Measurements from ENCODE around the gene CSNK2B.

The CSNK2B gene

DNA sequence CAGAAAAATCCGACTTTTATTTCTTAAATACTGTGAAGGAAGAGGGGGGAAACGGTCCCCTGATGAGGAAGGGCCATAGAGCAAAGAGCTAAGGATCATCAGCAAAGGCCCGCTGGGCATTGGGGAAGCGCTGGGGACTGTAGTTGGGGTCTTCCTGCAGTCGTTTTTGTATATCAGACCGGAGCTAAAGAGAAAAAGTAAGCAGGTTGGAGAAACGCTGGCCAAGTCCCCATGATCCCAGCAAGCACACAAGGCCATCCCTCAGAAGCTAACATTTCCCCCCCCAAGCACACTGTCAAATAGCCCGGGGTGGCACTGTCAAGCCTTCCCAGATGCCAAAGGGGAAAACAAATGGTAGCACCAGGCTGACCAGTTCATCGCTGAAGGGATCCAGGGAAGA lies 26.8 kb upstream of the CSNK2B start:
- TF ChIP-seq, protein P1, sequence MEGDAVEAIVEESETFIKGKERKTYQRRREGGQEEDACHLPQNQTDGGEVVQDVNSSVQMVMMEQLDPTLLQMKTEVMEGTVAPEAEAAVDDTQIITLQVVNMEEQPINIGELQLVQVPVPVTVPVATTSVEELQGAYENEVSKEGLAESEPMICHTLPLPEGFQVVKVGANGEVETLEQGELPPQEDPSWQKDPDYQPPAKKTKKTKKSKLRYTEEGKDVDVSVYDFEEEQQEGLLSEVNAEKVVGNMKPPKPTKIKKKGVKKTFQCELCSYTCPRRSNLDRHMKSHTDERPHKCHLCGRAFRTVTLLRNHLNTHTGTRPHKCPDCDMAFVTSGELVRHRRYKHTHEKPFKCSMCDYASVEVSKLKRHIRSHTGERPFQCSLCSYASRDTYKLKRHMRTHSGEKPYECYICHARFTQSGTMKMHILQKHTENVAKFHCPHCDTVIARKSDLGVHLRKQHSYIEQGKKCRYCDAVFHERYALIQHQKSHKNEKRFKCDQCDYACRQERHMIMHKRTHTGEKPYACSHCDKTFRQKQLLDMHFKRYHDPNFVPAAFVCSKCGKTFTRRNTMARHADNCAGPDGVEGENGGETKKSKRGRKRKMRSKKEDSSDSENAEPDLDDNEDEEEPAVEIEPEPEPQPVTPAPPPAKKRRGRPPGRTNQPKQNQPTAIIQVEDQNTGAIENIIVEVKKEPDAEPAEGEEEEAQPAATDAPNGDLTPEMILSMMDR (IDR thresholded peaks at IDR 0.05; ENCODE audit: extremely low read depth, missing control alignments) = no peak
- no peak for DNase-seq (ENCODE audit: low spot score)

DNA sequence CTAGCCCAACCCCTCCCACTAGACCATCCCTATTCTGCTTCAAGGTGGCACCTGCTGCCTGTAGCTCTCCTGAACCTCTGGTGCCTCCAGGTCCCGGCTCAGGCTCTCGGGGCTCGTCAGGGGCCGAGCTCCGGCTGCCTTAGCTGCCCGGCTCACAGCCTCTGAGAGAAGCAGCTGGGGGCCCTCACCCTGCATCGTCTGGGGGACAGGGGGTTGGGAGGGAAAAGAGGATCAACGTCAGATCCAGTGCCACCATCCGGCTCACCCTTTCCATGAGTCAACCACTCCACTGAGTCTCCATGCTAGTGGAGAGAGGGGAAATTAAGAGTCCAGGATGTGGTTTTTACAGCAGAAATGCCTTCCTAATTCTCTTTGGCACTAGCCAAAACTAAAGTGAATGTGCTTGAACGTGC lies 26.4 kb upstream of the CSNK2B start:
- TF ChIP-seq, protein P1 (IDR thresholded peaks at IDR 0.05; ENCODE audit: extremely low read depth, missing control alignments) = no peak
- no peak for DNase-seq (ENCODE audit: low spot score)

DNA sequence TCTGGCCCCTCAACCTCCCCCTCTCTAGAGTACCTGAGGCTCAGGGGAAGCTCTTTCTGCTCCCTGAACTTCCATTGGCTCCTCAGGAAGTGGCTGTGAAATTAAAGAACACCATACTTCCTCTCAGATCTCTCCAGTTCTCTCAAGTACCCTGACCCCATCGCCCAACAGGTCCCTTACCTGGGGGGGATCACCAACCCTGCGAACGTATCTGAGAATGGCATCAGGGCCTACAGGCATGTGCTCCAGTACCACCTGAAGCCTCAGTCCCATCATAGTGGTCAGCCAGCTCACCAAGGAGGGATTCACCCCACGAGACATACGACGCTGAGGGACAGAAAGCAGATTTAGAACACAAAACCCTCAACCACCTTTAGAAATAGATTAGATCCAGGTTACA lies 25.3 kb upstream of the CSNK2B start:
- no peak for DNase-seq (ENCODE audit: low spot score)
- TF ChIP-seq, protein P1 (IDR thresholded peaks at IDR 0.05; ENCODE audit: extremely low read depth, missing control alignments) = no peak

DNA sequence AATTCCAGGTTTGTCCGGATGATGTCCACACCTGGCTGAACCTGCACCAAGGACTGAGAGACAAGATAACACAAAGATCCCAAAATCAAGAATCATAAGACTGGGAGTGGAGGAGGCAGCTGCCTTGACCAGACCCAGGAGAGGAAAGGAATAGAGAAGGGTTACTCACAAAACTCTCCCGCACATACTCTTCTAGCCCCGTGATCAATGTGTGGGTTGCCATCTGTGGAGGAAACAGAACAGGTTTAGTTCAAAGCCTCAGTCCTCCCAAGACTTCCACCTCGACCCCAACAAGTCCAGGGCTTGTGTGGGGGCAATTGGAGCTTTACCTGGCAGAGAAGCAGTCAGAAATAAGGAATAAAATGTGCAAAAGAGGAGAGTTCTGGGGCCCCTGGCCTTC lies 24.5 kb upstream of the CSNK2B start:
- no peak for DNase-seq (ENCODE audit: low spot score)
- TF ChIP-seq, protein P1 (IDR thresholded peaks at IDR 0.05; ENCODE audit: extremely low read depth, missing control alignments) = no peak

DNA sequence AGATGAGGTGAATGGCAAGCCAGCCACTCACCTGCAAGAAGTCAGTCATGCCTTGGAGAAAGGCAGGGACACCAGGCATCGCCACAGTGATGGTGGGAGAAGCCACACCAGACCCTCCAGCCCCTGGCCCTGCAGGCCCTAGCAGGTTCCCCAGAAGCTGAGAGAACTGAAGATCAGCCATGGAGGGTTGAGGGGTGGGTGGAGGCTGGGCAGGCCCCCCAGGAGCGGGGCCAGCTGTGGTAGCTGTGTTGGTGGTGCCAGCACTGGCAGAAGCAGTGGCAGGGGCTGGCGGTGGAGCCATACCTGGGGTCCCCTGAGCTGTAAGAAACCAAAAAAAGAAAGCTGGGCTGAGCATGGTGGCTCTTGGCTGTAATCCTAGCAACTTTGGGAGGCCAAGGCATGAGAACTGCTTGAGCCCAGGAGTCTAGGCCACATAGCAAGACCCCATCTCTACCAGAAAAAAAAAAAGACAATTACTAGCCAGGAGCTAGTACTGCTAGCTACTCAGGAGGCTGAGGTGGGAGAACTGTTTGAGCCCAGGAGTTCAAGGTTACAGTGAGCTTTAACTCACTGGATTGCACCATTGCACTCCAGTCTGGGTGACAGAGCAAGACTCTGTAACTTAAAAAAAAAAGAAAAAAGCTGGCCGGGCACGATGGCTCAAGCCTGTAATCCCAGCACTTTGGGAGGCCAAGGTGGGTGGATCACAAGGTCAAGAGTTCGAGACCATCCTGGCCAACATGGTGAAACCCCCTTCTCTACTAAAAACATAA lies 22.9 kb upstream of the CSNK2B start:
- TF ChIP-seq, protein P1 (IDR thresholded peaks at IDR 0.05; ENCODE audit: extremely low read depth, missing control alignments) = no peak
- no peak for DNase-seq (ENCODE audit: low spot score)

DNA sequence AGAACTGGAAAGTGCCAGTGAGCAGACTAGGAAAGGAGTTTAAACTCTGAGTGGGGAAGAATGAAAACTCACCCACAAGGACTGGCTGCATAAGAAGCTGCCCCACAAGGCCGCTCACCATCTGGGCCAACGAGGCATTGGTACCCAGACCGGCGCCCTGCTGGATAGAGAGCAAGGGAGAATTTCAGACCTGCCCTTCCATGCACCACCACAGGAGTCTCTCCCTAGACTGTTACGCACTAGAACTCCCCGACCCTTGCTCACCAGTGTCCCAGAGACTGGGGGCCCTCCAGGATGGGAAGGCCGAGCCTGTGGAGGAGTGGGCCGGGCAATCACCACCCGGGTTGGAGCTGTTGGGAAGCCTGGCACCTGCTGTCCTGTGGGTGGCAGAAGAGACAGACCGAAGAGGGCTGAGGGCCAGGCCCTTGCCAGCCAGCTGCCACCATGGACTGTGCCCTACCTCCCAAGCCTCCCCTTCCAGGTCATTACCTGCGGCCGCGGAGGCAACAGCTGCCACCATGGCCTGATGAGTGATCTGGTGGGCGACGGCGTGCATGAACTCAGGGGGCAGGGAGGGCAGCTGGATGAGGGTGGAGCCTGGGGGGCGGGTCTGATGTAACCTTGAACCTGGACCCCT lies 21.9 kb upstream of the CSNK2B start:
- no peak for DNase-seq (ENCODE audit: low spot score)
- TF ChIP-seq, protein P1 (IDR thresholded peaks at IDR 0.05; ENCODE audit: extremely low read depth, missing control alignments) = no peak

DNA sequence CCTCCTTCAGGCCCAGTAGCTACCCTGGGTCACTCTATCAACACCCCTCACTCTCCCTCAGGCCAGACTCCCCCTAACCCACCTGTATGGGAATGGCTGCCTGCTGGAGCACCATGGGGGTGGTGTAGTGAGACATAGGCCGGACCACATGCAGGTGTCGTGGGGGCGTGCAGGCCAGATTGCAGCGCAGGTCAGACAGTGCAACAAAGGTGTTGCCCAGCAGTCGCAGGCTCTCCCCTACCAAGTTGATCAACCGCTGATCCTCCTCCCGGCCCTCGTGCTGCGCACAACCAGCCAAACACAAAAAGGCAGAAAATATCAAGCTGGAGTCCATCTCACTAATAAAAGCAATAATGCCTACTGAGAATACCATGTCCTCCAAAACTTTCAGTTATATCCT lies 20.6 kb upstream of the CSNK2B start:
- TF ChIP-seq, protein P1 (IDR thresholded peaks at IDR 0.05; ENCODE audit: extremely low read depth, missing control alignments) = no peak
- DNase-seq (ENCODE audit: low spot score) = no peak
